ENCODE data around the gene CMTM6. TPM values are rescaled to one million over a fixed set of nuclear protein-coding genes. Genes with fewer than 3 reads are reported as not detected.

CMTM6 gene
- total RNA-seq, 1 donor from 2014 or later = 28.0 TPM

DNA sequence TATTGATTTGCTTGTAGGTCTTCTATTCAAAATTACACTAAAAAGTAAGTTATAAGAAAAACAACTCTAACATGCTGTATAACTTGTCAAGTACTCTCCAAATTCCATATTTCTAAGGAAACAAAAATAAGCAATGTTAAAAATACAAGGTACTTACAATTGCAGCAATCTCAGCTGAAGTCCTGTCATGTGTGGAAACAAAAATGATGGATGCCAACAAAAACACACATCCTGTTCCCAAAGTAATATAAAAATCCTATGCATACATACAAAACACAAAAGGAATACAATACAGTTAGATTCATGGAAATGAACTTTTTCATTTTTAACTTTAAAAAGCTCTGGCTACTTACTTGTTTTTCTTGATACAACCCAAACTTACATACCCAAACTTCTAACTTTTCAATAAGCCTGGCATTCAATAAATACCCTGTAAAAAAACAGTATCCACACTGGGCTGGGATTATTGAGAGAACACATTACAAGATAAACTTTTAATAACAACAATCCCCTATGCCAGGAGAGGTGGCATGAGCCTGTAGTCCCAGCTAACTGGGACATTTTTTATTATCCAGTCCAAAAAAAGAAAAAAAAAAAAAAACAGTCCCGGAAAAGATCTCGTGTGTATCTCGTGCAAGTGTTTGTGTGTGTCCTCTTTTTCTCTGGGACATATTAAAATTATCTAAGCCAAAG, 14.7 kb downstream of the CMTM6 start:
- Histone ChIP-seq H3K27ac (no peak overlapping the region), H3K27me3 (no peaks in the 10 kb centered on the region), H3K4me1 (peaks cover 10% of the 10 kb centered on the region), H3K4me3 (no peak overlapping the region), H3K9me3 (no peaks in the 10 kb centered on the region), H3K36me3 (peaks cover 0 to 12% of the 10 kb centered on the region in 2 donors)
- no peak for TF ChIP-seq POLR2A (IDR thresholded peaks at IDR 0.05)
- TF ChIP-seq, protein P1, sequence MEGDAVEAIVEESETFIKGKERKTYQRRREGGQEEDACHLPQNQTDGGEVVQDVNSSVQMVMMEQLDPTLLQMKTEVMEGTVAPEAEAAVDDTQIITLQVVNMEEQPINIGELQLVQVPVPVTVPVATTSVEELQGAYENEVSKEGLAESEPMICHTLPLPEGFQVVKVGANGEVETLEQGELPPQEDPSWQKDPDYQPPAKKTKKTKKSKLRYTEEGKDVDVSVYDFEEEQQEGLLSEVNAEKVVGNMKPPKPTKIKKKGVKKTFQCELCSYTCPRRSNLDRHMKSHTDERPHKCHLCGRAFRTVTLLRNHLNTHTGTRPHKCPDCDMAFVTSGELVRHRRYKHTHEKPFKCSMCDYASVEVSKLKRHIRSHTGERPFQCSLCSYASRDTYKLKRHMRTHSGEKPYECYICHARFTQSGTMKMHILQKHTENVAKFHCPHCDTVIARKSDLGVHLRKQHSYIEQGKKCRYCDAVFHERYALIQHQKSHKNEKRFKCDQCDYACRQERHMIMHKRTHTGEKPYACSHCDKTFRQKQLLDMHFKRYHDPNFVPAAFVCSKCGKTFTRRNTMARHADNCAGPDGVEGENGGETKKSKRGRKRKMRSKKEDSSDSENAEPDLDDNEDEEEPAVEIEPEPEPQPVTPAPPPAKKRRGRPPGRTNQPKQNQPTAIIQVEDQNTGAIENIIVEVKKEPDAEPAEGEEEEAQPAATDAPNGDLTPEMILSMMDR (IDR thresholded peaks at IDR 0.05) = no peak
- no peak for TF ChIP-seq POLR2AphosphoS5 (IDR thresholded peaks at IDR 0.05; ENCODE audit: insufficient read depth in 1 of 2, low read depth in 1 of 2)
- intact Hi-C loops (cut with DNase I) = no loop called here
- DNase-seq (ENCODE audit: extremely low spot score in 2 of 2) = no peak

DNA sequence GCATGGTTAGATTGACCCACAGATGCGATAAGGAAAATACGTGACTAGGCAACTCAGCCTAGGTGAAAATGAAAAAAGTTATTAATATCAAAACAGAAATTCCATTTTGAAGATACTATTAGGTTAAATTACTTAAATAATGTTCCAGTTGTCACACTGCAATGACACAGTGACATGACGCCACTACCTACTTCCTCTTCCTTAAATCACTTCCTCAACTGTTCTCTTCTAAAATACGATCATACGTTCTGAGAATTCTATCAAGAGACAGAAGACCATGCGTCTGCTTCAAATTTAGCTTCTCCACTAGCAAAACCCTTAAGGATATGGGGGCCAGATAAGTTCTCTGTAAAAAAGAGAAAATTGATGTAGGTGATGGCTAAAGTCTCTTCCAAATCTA, 18.2 kb downstream of the CMTM6 start:
- TF ChIP-seq, protein P1 (IDR thresholded peaks at IDR 0.05) = no peak
- no peak for TF ChIP-seq POLR2A (IDR thresholded peaks at IDR 0.05)
- TF ChIP-seq POLR2AphosphoS5 (IDR thresholded peaks at IDR 0.05; ENCODE audit: insufficient read depth in 1 of 2, low read depth in 1 of 2) = no peak
- Histone ChIP-seq H3K36me3 (peaks cover 0 to 8% of the 10 kb centered on the region in 2 donors), H3K27ac (no peak overlapping the region)

DNA sequence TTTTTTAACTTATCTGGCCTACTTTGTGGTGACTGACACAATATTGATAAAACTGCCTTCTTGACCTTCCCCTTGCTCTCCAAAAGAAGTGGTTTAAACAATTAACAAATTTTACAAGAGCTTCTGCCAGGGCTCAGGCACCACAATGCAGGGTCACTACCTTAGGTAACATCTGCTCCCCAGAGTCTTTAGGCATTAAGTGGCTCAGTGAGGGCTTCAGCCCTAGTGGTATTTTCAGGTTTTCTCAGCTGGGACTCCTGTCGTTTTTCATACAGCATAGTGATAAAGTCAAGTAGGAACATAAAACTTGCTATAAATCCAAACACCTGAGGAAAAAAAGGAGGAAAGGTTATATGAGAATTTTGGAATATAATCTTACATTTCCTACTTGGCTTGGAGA, 18.9 kb downstream of the CMTM6 start:
- H3K27ac ChIP-seq = no peak overlapping the region
- no peak overlapping the region for H3K4me3 ChIP-seq
- no peak for DNase-seq (ENCODE audit: extremely low spot score in 2 of 2)
- H3K4me1 ChIP-seq = no peaks in the 10 kb centered on the region
- intact Hi-C loops (cut with DNase I) = no loop called here
- no peaks in the 10 kb centered on the region for H3K9me3 ChIP-seq
- peaks cover 0 to 8% of the 10 kb centered on the region in 2 donors for H3K36me3 ChIP-seq
- H3K27me3 ChIP-seq = no peaks in the 10 kb centered on the region
- TF ChIP-seq, protein P1 (IDR thresholded peaks at IDR 0.05) = no peak
- TF ChIP-seq POLR2AphosphoS5 (IDR thresholded peaks at IDR 0.05; ENCODE audit: insufficient read depth in 1 of 2, low read depth in 1 of 2) = no peak
- no peak for TF ChIP-seq POLR2A (IDR thresholded peaks at IDR 0.05)

More for the DNA sequence above, 18.2 kb downstream of the CMTM6 start:
- Histone ChIP-seq H3K27me3 (no peaks in the 10 kb centered on the region), H3K4me3 (no peak overlapping the region), H3K9me3 (no peaks in the 10 kb centered on the region), H3K4me1 (no peaks in the 10 kb centered on the region)
- no peak for DNase-seq (ENCODE audit: extremely low spot score in 2 of 2)
- intact Hi-C loops (cut with DNase I) = no loop called here

DNA sequence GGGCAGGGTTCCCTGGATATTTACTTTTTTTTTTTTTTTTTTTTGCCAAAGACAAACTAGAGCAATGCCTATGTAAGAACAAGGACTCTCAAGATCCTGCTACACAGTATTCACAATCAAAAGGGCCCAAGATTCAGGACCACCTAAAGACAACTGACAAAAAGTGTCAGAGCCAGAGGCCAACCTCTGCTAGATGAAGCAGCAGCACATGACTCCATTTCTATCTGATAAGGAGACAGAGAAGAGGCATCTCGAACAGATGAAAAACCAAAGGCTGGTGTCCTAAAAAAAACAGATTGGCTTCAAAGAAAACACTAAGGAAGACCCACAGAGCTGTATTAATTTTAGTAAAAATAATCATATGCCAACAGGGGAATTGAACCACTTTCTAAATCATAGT, 20.0 kb downstream of the CMTM6 start:
- intact Hi-C loops (cut with DNase I) = no loop called here
- no peaks in the 10 kb centered on the region for H3K27me3 ChIP-seq
- peaks cover 0 to 8% of the 10 kb centered on the region in 2 donors for H3K36me3 ChIP-seq
- H3K9me3 ChIP-seq = no peaks in the 10 kb centered on the region
- no peak overlapping the region for H3K27ac ChIP-seq
- no peak overlapping the region for H3K4me3 ChIP-seq
- H3K4me1 ChIP-seq = no peaks in the 10 kb centered on the region
- TF ChIP-seq POLR2AphosphoS5 (IDR thresholded peaks at IDR 0.05; ENCODE audit: insufficient read depth in 1 of 2, low read depth in 1 of 2) = no peak
- TF ChIP-seq, protein P1 (IDR thresholded peaks at IDR 0.05) = no peak
- no peak for TF ChIP-seq POLR2A (IDR thresholded peaks at IDR 0.05)
- no peak for DNase-seq (ENCODE audit: extremely low spot score in 2 of 2)

Data from vagina (tissue), 2 donors.